GM18520 (cell line): ENCODE data around the gene RAC2.

Experiments used
- ATAC-seq: cut with Tn5 transposase; IDR thresholded peaks from one replicate; pipeline ENCODE4 v1.9.1; 2021; ENCODE audit not compliant: unreplicated experiment

Gene RAC2

DNA sequence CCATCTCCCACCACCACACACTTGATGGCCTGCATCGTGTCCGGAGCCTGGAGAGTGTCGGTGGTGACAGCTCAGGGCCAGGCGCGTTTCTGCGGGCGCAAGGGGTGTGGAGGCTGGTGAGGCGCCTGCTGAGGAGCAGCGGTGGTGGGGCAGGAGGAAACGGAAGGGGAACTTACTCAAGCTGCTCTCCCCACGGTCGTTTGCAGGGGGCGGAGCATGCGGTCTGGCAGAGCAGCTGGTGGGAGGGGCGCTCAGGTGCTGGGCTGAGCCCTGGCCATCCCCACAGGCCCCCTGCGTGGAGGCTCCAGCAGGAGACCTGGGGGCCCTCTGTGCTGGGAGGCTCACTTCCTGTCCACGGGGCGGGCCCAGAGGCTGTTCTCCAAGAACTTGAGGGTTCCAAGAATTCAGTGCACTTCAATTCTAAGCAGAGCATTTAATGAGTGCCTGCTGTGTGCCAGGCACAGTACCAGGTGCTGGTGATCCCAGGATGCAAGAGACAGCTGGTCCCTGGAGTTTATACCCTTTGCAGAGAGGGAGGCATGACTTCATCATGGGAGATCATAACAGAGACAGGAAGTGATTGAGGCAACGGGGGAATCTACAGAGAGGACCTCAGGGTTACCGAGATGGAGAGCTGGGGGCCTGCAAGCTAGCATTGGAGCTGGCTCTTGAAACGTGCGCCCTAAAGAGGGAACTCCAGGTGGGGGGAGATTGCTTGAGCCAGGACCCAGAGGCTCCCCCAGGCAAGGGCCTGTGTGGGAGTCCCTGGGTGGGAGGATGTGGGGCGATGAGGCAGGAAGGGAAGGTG lies at the start of gene RAC2:
Gene RAC2 (minus strand): TSS at position 156 of the 808 bp plus-strand sequence. CDS start 121 bp downstream, at position 35.
- peak; percentile 23 for ATAC-seq

DNA sequence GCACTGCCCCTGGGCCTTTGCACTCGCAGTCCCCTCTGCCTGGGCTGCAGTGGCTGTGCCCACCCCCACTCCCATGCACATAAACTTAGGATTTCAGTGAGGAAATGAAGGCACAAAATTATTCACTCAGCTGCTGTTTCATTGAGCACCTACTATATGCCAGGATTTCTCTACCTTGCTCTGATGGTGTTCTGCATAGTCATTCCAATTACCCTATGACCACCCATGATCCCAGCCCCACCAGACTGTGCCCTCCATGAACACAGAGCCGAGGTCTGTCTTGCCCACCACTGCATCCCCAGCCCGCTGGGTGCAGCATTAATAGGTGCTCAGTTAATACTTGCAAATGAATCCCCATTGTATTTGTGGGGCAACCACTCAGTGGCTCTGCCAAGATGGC lies 49.1 kb upstream of the RAC2 start:
- ATAC-seq = no peak

DNA sequence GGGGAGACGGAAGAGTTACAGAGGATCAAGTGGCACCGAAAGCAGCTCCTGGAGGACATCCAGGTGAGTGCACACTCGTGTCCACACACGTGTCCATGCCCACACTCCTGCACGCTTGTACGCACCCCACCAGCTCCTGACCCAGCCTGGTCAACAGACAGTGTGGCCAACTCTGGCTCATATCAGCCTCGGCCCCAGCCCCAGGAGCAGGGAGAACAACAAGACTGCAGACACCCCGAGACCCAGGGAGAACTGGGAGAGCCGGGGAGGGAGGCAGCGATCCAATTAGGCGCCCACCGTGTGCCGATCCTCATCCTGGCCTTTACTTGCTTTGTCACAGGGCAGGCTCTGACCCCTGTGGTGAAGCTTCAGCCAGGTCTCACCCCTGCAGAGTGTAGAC lies 48.6 kb upstream of the RAC2 start:
- ATAC-seq = no peak

DNA sequence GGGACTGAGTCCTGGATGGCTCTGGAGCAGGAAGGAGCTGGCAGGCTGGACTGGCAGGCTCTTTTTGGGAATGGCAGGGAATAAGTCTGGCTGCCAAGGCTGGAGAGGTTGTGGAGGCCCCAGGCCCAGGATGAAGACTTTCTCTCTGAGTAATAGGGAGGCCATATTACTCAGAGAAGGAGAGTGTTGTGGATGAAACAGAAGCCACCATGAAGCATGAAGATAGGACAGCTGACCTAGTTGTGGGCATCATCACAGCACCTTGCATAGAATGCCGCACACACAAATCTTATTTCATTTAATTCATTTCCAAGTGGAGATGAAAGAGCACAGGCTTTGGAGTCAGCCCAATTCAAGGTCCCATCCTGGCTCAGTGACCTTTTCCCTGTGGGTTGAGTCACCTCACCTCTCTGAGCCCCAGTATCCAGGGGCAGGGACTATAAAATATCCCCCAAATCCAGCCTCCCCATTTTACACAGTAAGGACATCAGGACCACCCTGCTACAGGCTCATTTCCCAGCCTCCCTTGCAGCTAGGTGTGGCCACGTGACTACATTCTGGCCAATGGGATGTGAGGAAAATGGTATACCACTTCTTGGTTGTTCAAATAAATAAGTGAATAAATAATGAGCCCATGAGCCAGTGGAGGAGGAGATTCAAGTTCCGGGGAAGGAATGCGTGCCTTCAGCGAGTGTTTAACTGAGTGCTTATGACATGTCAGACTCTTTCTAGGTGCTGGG lies 47.7 kb upstream of the RAC2 start:
- no peak for ATAC-seq

DNA sequence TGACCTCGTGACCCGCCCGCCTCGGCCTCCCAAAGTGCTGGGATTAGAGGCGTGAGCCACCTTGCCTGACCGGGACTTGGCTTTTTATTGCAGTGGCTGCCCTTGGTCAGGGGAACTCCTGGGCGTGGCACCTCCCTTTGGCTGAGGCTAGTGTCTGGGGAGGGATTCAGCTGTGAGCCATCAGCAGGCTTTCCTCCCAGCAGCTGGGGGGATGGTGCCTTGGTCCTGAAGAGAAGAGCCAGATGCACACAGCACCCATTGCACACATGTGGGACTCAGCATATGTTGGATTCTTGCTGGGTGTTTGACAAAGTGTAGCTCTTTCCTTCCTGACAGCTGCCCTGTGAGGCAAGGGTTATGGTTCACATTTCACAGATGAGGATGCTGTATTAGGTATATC lies 46.7 kb upstream of the RAC2 start:
- ATAC-seq = no peak

DNA sequence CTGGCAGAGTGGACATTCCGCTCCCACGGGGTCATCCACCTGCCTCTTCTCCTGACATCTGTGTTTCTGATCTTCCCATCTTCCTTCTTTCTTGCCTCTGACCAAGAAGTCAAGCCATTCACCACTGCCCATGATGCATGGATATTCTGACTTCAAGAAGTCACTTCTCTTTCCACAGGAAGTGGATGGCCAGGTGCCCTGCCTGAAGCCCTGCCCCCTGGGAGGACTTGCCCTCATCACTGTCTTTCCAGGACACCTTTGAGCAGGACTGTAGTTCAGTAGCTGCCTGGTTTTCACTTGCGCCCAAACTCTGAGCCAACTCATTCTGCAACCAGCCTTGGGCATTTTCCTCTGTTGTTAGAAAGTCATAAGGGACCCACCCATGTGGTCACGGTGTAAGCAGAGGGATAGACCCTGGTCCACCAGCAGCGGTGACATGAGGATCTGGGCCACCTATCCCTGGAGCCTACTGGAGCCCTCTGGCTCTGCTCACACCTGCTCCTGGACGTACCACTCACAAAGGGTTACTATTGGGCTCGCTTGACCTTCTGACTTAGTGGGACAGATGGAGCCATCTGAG lies 45.2 kb upstream of the RAC2 start:
- ATAC-seq = no peak

DNA sequence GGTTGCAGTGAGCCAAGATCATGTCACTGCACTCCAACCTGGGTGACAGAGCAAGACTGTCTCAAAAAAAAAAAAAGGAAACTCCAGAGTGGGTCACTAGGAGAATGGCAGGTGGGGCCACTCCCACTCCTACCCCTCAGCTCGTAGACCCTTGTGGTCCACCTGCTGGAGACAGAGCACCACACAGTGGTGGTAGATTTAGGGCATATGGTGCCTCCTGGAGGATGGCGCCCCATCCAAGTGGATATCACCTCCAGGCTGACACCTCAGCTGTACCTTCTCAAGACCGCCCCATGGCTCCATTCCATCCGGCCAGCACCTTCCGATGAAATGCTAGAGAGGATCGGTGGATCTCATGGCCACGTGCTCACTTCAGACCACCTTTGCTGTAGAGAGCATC lies 44.5 kb upstream of the RAC2 start:
- ATAC-seq = no peak

DNA sequence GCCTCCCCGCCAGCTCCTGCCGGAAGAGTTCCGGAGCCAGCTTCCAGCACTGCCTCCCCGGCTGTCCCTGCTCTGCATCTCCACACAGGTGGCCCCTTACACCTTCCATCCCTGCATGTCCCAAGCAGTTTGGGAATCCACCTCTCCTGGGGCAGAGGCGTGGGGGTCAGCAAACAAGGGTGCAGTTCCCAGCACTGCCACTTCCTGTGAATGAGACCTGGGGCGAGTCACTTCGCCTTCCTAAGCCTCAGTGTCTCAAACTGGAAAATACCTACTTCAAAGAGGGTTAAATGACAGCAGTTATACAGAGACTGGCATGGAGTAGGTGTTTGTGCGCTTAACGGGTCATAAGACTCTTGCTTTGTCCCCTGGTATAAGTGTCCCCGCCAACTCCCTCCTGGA lies 43.5 kb upstream of the RAC2 start:
- no peak for ATAC-seq

DNA sequence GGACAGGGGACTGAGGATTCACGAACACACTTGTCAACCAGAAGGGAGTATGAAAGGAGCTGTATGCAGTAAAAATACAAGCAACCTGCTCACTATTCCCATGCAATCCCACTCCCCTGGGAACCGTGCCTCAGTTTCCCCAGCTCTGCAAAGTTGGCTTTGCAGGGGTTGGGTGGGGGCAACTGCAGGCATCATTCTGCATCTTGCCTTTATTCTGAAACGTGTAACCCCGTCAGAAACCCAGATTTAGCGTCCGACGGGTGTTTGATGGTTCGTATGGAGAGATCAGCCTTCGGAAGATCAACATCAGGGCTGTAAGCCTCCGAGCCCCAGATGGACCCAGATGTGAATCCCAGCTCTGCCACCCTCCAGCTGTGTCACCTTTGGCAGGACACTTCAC lies 41.9 kb upstream of the RAC2 start:
- no peak for ATAC-seq

DNA sequence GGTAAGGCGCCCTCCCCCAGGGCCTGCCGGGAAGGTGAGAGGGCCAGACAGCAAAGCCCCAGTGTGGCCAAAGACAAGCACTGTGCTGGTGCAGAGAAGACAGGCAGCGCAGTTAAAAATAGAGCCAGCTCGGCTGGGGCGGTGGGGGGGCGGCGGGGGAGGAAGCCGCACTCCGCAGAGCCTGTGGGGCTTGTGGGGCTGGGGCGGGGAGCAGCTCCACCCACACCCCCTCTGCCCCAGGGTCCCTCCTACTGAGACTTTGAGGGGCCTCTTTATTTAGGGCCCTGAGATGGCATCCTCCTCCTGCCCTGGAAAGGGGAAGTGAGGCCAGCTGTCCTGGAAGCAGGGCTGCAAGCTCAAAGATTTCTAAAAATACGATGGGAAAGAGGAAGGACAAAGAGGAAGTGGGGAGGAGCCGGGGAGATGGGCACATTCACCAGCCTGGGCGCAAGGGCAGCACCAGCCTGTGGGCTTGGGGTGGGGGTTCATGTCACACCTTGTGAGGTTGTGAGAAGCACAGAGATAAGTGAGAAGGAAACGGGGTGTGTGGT lies 40.8 kb upstream of the RAC2 start:
- no peak for ATAC-seq

DNA sequence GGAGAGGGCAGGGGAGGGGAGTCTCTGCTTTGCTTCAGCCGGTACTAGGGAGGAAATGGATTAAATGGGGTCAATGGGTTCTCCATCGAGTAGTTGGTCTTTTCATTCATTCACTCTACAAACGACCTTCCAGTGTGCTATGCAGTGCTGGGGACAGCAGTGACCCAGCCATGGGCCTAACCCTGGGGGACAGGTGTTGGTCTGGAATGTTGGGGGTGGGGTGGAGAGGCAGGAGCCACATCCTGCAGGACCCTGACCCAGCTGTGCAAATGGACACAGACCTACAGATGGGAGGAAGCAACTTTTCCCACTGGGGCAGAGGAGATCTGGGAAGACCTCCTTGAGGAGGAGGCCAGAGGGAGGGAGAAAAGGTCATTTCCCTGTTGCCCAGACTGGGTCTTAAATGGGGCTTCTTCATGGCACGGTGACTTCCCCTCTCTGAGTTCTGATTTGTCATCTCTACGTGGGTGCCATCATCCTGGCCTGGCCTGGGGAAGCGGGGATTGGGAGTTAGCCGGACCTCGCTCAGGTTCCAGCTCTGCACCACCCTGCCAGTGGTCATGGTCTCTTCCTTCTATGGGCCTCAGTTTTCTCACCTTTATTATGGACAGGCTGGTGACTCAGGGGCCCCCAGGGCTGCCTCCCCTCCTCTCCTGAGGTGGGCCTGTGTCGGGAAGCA lies 40.2 kb upstream of the RAC2 start:
- no peak for ATAC-seq

DNA sequence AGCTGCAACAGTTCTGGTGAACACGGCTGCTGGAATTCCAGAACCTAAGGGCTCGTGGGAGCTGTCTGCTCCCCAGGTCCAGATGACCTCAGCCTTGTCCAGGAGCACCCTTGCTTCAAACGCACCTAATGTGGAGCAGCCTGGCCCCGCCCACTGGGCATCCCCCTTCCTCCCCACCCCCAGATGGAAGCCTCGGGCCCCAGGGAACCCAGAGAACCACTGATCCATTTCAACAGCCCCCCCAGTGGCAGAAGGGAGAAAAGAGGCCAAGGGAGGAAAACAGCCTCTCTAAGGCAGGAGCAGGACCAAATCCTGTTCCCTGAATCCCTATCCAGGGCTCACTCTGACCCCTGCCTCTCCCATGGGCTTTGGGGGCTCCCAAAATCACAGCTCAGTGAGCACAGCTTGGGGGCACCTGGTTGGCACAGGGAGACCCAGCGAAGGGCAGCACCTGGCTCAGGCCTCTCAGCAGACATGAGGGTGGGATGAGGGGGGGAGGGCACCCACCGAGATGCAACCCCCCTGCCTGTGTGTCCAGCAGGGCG lies 39.4 kb upstream of the RAC2 start:
- ATAC-seq = no peak

DNA sequence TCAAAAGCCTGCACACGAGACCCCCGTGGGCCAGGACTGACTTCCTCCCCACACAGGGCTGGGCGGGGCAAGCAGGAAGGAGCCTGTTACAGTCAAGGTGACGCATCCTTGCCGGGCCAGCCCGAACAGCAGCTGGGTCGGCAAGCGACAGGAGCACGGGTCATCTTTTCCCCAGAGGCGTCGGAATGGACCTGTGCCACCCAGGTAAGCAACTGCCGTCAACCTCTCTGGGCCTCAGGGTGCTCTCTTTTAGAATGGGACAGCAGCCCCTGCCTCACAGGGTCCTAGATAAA lies 38.3 kb upstream of the RAC2 start, which contains the start of gene CYTH4:
Gene CYTH4 (plus strand): TSS at position 124 of the 293 bp plus-strand sequence. CDS start 62 bp downstream, at position 186.
- ATAC-seq = no peak

DNA sequence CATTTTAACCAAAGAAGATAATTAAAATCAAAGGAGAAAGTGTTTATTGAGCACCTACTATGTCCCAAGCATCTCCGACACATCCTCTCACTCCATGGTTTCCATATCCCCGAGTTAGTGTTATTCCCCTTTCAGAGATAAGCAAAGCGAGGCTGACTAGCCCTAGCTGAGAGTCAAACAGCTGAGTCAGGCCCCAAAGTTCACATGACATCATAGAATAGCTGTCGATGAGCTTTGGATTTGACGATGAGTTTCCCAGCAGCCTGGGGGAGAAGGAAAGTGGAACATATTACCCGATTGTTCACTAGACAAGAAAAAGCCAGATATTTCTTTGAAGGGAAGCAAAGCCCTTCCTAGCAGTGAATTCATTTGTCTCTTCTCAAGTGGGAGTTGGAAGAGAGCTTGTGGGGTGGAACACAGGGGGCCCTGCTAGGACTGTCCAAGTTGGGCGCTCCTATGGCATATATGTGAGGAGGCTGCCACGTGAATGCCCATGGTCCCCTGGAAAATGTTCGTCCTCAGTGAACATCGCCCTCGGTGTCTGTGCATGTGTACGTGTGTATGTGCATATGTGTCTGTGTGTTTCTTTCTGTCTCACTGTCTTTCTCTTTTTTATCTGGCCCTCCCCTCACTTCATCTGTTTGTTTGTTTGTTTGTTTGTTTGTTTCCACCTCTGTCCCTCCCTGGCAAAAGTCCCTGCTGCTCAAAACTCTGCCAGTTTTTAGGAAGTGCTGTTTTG lies 37.7 kb upstream of the RAC2 start:
- no peak for ATAC-seq

DNA sequence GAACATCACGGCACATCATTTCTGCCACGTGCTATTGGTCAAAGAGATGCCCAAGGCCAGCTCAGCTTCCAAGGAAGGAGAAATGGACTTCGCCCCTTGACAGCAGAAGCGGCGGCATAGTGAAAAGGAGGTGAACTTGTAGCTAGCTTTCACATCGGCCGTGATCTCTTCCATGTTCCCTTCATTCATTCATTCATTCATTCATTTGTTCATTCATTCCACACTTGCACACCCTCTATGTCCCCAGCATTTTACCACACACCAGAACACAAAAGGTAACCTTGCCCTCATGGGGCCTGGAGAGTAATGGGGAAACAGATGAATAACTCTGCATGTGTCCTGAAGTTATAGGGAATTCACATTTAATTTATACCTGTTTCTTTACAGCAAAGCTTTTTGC lies 37.1 kb upstream of the RAC2 start:
- no peak for ATAC-seq

DNA sequence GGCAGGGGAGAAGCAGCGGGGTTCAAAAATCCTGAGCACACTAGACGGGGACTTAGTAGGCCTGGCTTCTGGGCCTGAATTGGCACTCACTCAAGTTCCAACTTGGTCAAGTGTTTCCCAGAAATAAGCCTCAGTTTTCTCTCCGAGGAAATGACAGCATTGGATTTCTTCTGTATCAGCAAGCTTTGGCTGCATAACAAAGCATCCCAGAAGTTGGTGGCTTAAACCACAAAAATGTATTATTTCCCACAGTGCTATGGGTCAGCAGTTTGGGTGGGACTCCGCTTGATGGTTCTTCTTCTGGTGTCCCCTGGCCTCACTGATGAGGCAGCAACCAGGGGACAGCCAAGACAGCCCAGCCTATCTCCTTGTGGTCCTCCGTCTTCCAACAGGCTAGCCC lies 36.6 kb upstream of the RAC2 start:
- no peak for ATAC-seq

DNA sequence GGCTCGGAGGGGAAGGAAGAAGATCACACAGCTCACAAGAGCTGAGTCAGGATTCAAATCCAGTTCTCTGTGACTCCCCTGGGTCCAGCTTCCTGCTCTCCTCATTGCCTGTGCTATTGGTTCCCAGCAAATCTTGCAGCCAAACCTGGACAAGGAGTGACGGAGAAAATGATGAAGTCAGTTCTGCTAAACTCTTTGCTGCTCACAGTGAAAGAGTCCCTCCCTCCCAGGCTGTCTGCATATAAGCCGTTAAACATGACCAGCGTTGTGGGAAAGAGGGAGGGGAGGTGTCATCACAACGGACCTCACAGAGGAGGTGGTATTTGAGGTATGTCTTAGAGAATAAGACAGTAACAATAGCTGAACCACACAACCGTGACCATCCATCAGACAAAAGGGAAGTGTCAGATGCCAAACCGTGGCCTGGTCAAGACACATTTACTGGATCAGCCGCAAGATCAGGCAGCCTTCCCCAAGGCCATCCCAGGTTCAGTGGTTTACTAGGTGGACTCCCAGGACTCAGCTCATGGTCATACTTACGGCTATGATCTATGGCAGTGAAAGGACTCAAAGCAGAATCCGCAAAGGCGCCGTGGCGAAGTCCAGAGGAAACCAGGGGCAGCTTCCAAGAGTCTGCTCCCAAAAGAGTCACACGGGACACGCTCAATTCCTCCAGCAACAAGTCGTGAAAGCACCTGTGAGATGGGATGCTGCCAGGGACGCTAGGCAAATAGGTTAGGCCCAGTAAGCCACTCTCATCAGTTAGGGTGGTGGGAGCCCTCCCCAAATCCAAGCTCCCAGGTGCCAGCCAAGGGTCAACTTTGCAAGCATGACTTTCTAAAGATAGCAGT lies 35.5 kb upstream of the RAC2 start:
- no peak for ATAC-seq

DNA sequence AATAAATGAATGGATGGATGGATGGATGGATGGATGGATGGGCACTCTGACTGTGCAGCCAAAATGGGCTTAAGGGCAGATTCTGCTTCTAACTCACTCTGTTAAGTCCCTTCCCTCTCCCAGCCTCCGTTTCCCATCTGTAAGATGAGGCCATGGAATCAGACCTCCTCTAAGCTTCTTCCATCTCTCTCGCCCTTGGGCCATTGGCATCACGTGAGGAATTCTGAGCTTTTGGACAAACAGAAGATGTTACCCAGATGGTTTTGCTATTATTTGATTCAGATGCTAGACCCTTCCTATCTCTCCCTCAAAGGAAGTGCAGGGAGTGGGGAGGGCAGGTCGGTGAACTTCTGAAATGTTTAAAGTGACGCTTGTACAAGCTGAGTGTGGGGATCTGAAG lies 34.2 kb upstream of the RAC2 start:
- no peak for ATAC-seq

DNA sequence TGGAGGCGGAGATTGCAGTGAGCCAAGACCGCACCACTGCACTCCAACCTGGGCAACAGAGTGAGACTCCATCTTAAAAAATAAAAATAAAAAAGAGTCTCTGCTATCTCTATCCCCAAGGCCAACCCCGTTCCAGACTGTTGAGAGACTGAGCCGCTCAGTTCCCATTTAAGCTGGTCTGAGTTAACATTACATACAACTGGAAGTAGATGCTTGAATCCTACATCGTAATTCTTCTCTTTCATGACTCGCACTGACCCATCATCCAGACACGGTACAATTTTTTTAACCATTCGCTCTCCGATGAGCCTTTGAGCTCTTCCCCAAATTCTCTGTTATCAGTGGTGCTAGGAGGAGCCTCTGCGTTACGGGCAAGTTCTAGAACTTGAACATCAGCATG lies 33.3 kb upstream of the RAC2 start:
- no peak for ATAC-seq

DNA sequence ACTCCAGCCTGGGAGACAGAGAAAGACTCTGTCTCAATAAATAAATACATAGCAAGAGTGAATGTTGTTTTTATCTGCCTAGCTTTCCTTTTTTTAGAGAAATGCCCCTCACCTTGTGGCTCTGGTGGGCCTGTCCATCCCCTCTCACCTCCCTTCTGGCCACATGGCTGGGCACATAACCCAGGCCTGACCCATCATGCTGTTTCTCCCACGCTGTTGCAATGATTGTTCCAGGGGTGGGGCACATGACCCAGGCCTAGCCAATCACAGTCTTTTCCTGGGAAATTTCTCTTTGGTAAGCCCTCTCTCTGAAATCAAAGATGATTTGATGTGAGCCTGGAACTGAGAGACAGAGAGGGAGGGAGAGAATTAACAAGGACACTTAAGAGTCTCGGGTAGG lies 32.7 kb upstream of the RAC2 start:
- no peak for ATAC-seq
